Esophagus squamous epithelium (tissue), 4 donors: ENCODE measurements around the gene MEF2D.

ENCODE experiments used
- CTCF ChIP-seq, 6 experiments: fragments of 450-650 bp in 4 of 6; fragments of 200-600 bp in 2 of 6; sonication (generic) in 2 of 6; IDR thresholded peaks; one replicate each; pipeline ENCODE4 v1.5.1; 2016 to 2019; ENCODE audit warnings: antibody characterized with exemption in 6 of 6, mild to moderate bottlenecking in 4 of 6, moderate library complexity in 4 of 6
- POLR2A ChIP-seq, 4 donors: fragments of 450-650 bp; IDR thresholded peaks; one replicate each; pipeline ENCODE4 v1.6.1; 2017; ENCODE audit warnings: antibody characterized with exemption in 4 of 4, mild to moderate bottlenecking in 4 of 4, moderate library complexity in 3 of 4

GRCh38 chr1:156427957-156428356 lies 72.6 kb downstream of the MEF2D start:
- no peak for TF ChIP-seq CTCF (IDR thresholded peaks at IDR 0.05)
- TF ChIP-seq POLR2A (IDR thresholded peaks at IDR 0.05): no peak
